ENCODE data around the gene RPS21.
A peak's percentile ranks its signal among the peaks of the same experiment; 100 is the strongest.

The RPS21 gene

DNA sequence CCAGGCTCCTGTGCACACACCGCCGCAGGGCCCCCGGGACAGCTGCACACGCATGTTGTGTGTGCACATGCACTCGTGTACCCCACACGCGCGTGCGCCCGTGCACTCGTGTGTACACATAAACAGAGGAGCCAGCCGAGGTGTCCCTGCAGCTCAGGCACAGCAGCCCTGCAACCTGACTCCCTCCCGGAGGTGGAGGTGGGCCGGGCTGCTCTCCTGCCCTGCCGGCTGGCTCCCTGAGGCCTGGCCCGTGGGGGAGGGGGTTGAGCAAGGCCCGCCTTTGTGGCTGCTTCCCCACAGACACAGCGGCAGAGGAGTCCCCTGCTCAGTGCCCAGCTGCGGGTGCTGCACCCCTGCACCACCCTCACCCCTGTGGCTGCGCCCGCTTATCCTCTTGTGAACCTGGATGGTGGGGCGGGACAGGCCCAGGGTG, 39.8 kb downstream of the RPS21 start:
- Histone ChIP-seq H3K9me3 (ENCODE audit: control insufficient read depth, low read length) (no peaks in the 10 kb centered on the region), H2AFZ (peak overlapping the region; percentile 78), H3K27me3 (ENCODE audit: control insufficient read depth, insufficient read depth, low read length) (no peaks in the 10 kb centered on the region), H3K79me2 (no peaks in the 10 kb centered on the region), H3K36me3 (ENCODE audit: control insufficient read depth, insufficient read depth, low read length) (no peaks in the 10 kb centered on the region), H3K27ac (peak overlapping the region; percentile 97), H3K9ac (peak overlapping the region; percentile 84), H3K4me1 (peaks cover 31% of the 10 kb centered on the region), H3K4me3 (ENCODE audit: low read depth, low read length) (peak overlapping the region; percentile 53), H3K4me2 (ENCODE audit: low read length) (peak overlapping the region; percentile 73)
- TF ChIP-seq, protein P1, sequence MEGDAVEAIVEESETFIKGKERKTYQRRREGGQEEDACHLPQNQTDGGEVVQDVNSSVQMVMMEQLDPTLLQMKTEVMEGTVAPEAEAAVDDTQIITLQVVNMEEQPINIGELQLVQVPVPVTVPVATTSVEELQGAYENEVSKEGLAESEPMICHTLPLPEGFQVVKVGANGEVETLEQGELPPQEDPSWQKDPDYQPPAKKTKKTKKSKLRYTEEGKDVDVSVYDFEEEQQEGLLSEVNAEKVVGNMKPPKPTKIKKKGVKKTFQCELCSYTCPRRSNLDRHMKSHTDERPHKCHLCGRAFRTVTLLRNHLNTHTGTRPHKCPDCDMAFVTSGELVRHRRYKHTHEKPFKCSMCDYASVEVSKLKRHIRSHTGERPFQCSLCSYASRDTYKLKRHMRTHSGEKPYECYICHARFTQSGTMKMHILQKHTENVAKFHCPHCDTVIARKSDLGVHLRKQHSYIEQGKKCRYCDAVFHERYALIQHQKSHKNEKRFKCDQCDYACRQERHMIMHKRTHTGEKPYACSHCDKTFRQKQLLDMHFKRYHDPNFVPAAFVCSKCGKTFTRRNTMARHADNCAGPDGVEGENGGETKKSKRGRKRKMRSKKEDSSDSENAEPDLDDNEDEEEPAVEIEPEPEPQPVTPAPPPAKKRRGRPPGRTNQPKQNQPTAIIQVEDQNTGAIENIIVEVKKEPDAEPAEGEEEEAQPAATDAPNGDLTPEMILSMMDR (IDR thresholded peaks at IDR 0.05) = no peak

- no peaks in the 10 kb centered on the region for H3K36me3 ChIP-seq (ENCODE audit: control insufficient read depth, insufficient read depth, low read length)
- H3K4me1 ChIP-seq = peaks cover 31% of the 10 kb centered on the region
- peak within 1 kb of the TSS; percentile 97 for H3K27ac ChIP-seq
- H2AFZ ChIP-seq = peak within 1 kb of the TSS; percentile 78
- H3K9ac ChIP-seq = peak within 1 kb of the TSS; percentile 84
- no peaks in the 10 kb centered on the region for H3K27me3 ChIP-seq (ENCODE audit: control insufficient read depth, insufficient read depth, low read length)
- no peaks in the 10 kb centered on the region for H3K9me3 ChIP-seq (ENCODE audit: control insufficient read depth, low read length)
- H3K79me2 ChIP-seq = no peaks in the 10 kb centered on the region
- H3K4me2 ChIP-seq (ENCODE audit: low read length) = peak within 1 kb of the TSS; percentile 73
- peak within 1 kb of the TSS; percentile 53 for H3K4me3 ChIP-seq (ENCODE audit: low read depth, low read length)
- TF ChIP-seq, protein P1 (IDR thresholded peaks at IDR 0.05) = peak; percentile 57
Measured at GRCh38 chr20:62427172-62428001, 40.5 kb downstream of the RPS21 start, which contains the start of gene RBBP8NL. Gene RBBP8NL, minus strand, starts transcription at chr20:62427539. Its CDS starts 7,892 bp downstream, at chr20:62419647.

- H3K4me3 ChIP-seq (ENCODE audit: low read depth, low read length) = no peak overlapping the region
Measured at GRCh38 chr20:62428002-62428372, 41.1 kb downstream of the RPS21 start.

GRCh38 chr20:62428396-62429295, 41.7 kb downstream of the RPS21 start:
- Histone ChIP-seq H3K79me2 (no peaks in the 10 kb centered on the region), H3K36me3 (ENCODE audit: control insufficient read depth, insufficient read depth, low read length) (no peaks in the 10 kb centered on the region), H3K9me3 (ENCODE audit: control insufficient read depth, low read length) (no peaks in the 10 kb centered on the region), H3K4me1 (peaks cover 29% of the 10 kb centered on the region), H3K27me3 (ENCODE audit: control insufficient read depth, insufficient read depth, low read length) (no peaks in the 10 kb centered on the region), H2AFZ (peak overlapping the region; percentile 75), H3K4me3 (ENCODE audit: low read depth, low read length) (no peak overlapping the region), H3K27ac (peak overlapping the region; percentile 97), H3K4me2 (ENCODE audit: low read length) (no peak overlapping the region), H3K9ac (no peak overlapping the region)
- TF ChIP-seq, protein P1 (IDR thresholded peaks at IDR 0.05) = no peak

More at GRCh38 chr20:62428002-62428372, 41.1 kb downstream of the RPS21 start:
- no peaks in the 10 kb centered on the region for H3K36me3 ChIP-seq (ENCODE audit: control insufficient read depth, insufficient read depth, low read length)
- TF ChIP-seq, protein P1 (IDR thresholded peaks at IDR 0.05) = no peak
- peak overlapping the region; percentile 78 for H2AFZ ChIP-seq
- peak overlapping the region; percentile 97 for H3K27ac ChIP-seq
- H3K79me2 ChIP-seq = no peaks in the 10 kb centered on the region
- H3K27me3 ChIP-seq (ENCODE audit: control insufficient read depth, insufficient read depth, low read length) = no peaks in the 10 kb centered on the region
- H3K4me2 ChIP-seq (ENCODE audit: low read length) = peak overlapping the region; percentile 73
- H3K4me1 ChIP-seq = peaks cover 31% of the 10 kb centered on the region
- no peaks in the 10 kb centered on the region for H3K9me3 ChIP-seq (ENCODE audit: control insufficient read depth, low read length)
- H3K9ac ChIP-seq = no peak overlapping the region

Measured in parathyroid adenoma (tissue), 2 donors.